ENCODE results near the gene GAB4.

The GAB4 gene

GRCh38 chr22:16975155-16975885 is 32.7 kb downstream of the GAB4 start:
- Histone ChIP-seq H3K4me3 (ENCODE audit: low read depth, low read length) (no peak overlapping the region), H3K9me3 (ENCODE audit: control insufficient read depth, insufficient read depth, low read depth, low read length) (no peaks in the 10 kb centered on the region), H3K4me1 (ENCODE audit: control insufficient read depth, insufficient read depth, low read length) (peaks cover 4% of the 10 kb centered on the region; the same call in 1 of the 2 replicates), H3K27ac (ENCODE audit: low read depth, low read length) (no peak overlapping the region), H3K27me3 (ENCODE audit: control insufficient read depth, insufficient read depth, low read length) (peaks cover 6% of the 10 kb centered on the region; the same call in 1 of the 2 replicates), H3K36me3 (ENCODE audit: control insufficient read depth, insufficient read depth, low read length) (no peaks in the 10 kb centered on the region), H3K9ac (ENCODE audit: low read length) (no peak overlapping the region)

- Histone ChIP-seq H3K9me3 (ENCODE audit: control insufficient read depth, insufficient read depth, low read depth, low read length) (no peaks in the 10 kb centered on the region), H3K4me1 (ENCODE audit: control insufficient read depth, insufficient read depth, low read length) (peaks cover 4% of the 10 kb centered on the region; the same call in 1 of the 2 replicates), H3K27me3 (ENCODE audit: control insufficient read depth, insufficient read depth, low read length) (peaks cover 8% of the 10 kb centered on the region; the same call in 1 of the 2 replicates), H3K36me3 (ENCODE audit: control insufficient read depth, insufficient read depth, low read length) (no peaks in the 10 kb centered on the region), H3K27ac (ENCODE audit: low read depth, low read length) (no peak overlapping the region), H3K4me3 (ENCODE audit: low read depth, low read length) (no peak overlapping the region), H3K9ac (ENCODE audit: low read length) (no peak overlapping the region)
Measured at GRCh38 chr22:16974298-16975084, 33.5 kb downstream of the GAB4 start.

- Histone ChIP-seq H3K27me3 (ENCODE audit: control insufficient read depth, insufficient read depth, low read length) (peaks cover 12% of the 10 kb centered on the region; the same call in 1 of the 2 replicates), H3K27ac (ENCODE audit: low read depth, low read length) (no peak overlapping the region), H3K4me1 (ENCODE audit: control insufficient read depth, insufficient read depth, low read length) (peaks cover 4% of the 10 kb centered on the region; the same call in 1 of the 2 replicates), H3K36me3 (ENCODE audit: control insufficient read depth, insufficient read depth, low read length) (no peaks in the 10 kb centered on the region), H3K4me3 (ENCODE audit: low read depth, low read length) (no peak overlapping the region), H3K9ac (ENCODE audit: low read length) (no peak overlapping the region), H3K9me3 (ENCODE audit: control insufficient read depth, insufficient read depth, low read depth, low read length) (no peaks in the 10 kb centered on the region)
Measured at GRCh38 chr22:16973591-16974297, 34.3 kb downstream of the GAB4 start.

- Histone ChIP-seq H3K27ac (ENCODE audit: low read depth, low read length) (no peak overlapping the region), H3K4me1 (ENCODE audit: control insufficient read depth, insufficient read depth, low read length) (peaks cover 4% of the 10 kb centered on the region; the same call in 1 of the 2 replicates), H3K9me3 (ENCODE audit: control insufficient read depth, insufficient read depth, low read depth, low read length) (no peaks in the 10 kb centered on the region), H3K9ac (ENCODE audit: low read length) (no peak overlapping the region), H3K27me3 (ENCODE audit: control insufficient read depth, insufficient read depth, low read length) (peaks cover 12% of the 10 kb centered on the region; the same call in 1 of the 2 replicates), H3K4me3 (ENCODE audit: low read depth, low read length) (no peak overlapping the region), H3K36me3 (ENCODE audit: control insufficient read depth, insufficient read depth, low read length) (no peaks in the 10 kb centered on the region)
Measured at GRCh38 chr22:16972311-16972710, 35.7 kb downstream of the GAB4 start.

- Histone ChIP-seq H3K27ac (ENCODE audit: low read depth, low read length) (no peak overlapping the region), H3K4me3 (ENCODE audit: low read depth, low read length) (no peak overlapping the region), H3K9ac (ENCODE audit: low read length) (no peak overlapping the region), H3K9me3 (ENCODE audit: control insufficient read depth, insufficient read depth, low read depth, low read length) (no peaks in the 10 kb centered on the region), H3K36me3 (ENCODE audit: control insufficient read depth, insufficient read depth, low read length) (no peaks in the 10 kb centered on the region), H3K4me1 (ENCODE audit: control insufficient read depth, insufficient read depth, low read length) (peaks cover 4% of the 10 kb centered on the region; the same call in 1 of the 2 replicates), H3K27me3 (ENCODE audit: control insufficient read depth, insufficient read depth, low read length) (peaks cover 14% of the 10 kb centered on the region; the same call in 1 of the 2 replicates)
Measured at GRCh38 chr22:16970446-16970845, 37.6 kb downstream of the GAB4 start.

- Histone ChIP-seq H3K27me3 (ENCODE audit: control insufficient read depth, insufficient read depth, low read length) (peaks cover 14% of the 10 kb centered on the region; the same call in 1 of the 2 replicates), H3K27ac (ENCODE audit: low read depth, low read length) (no peak overlapping the region), H3K9ac (ENCODE audit: low read length) (no peak overlapping the region), H3K4me1 (ENCODE audit: control insufficient read depth, insufficient read depth, low read length) (no peaks in the 10 kb centered on the region), H3K36me3 (ENCODE audit: control insufficient read depth, insufficient read depth, low read length) (no peaks in the 10 kb centered on the region), H3K4me3 (ENCODE audit: low read depth, low read length) (no peak overlapping the region), H3K9me3 (ENCODE audit: control insufficient read depth, insufficient read depth, low read depth, low read length) (no peaks in the 10 kb centered on the region)
Measured at GRCh38 chr22:16969508-16970327, 38.3 kb downstream of the GAB4 start.

- no peak overlapping the region for H3K9ac ChIP-seq (ENCODE audit: low read length)
- no peaks in the 10 kb centered on the region for H3K36me3 ChIP-seq (ENCODE audit: control insufficient read depth, insufficient read depth, low read length)
- no peak overlapping the region for H3K4me3 ChIP-seq (ENCODE audit: low read depth, low read length)
- H3K4me1 ChIP-seq (ENCODE audit: control insufficient read depth, insufficient read depth, low read length) = no peaks in the 10 kb centered on the region
- no peak overlapping the region for H3K27ac ChIP-seq (ENCODE audit: low read depth, low read length)
- peaks cover 14% of the 10 kb centered on the region; the same call in 1 of the 2 replicates for H3K27me3 ChIP-seq (ENCODE audit: control insufficient read depth, insufficient read depth, low read length)
- H3K9me3 ChIP-seq (ENCODE audit: control insufficient read depth, insufficient read depth, low read depth, low read length) = no peaks in the 10 kb centered on the region
Measured at GRCh38 chr22:16968218-16968595, 39.8 kb downstream of the GAB4 start.

GRCh38 chr22:16967453-16968217 is 40.4 kb downstream of the GAB4 start:
- no peaks in the 10 kb centered on the region for H3K36me3 ChIP-seq (ENCODE audit: control insufficient read depth, insufficient read depth, low read length)
- H3K27ac ChIP-seq (ENCODE audit: low read depth, low read length) = no peak overlapping the region
- no peak overlapping the region for H3K4me3 ChIP-seq (ENCODE audit: low read depth, low read length)
- no peaks in the 10 kb centered on the region for H3K4me1 ChIP-seq (ENCODE audit: control insufficient read depth, insufficient read depth, low read length)
- H3K27me3 ChIP-seq (ENCODE audit: control insufficient read depth, insufficient read depth, low read length) = peaks cover 14% of the 10 kb centered on the region; the same call in 1 of the 2 replicates
- H3K9ac ChIP-seq (ENCODE audit: low read length) = no peak overlapping the region
- no peaks in the 10 kb centered on the region for H3K9me3 ChIP-seq (ENCODE audit: control insufficient read depth, insufficient read depth, low read depth, low read length)

- Histone ChIP-seq H3K27ac (ENCODE audit: low read depth, low read length) (no peak overlapping the region), H3K27me3 (ENCODE audit: control insufficient read depth, insufficient read depth, low read length) (peaks cover 8% of the 10 kb centered on the region; the same call in 1 of the 2 replicates), H3K9ac (ENCODE audit: low read length) (no peak overlapping the region), H3K36me3 (ENCODE audit: control insufficient read depth, insufficient read depth, low read length) (no peaks in the 10 kb centered on the region), H3K9me3 (ENCODE audit: control insufficient read depth, insufficient read depth, low read depth, low read length) (no peaks in the 10 kb centered on the region), H3K4me1 (ENCODE audit: control insufficient read depth, insufficient read depth, low read length) (no peaks in the 10 kb centered on the region), H3K4me3 (ENCODE audit: low read depth, low read length) (no peak overlapping the region)
Measured at GRCh38 chr22:16966251-16966650, 41.8 kb downstream of the GAB4 start.

GRCh38 chr22:16965560-16965959 is 42.5 kb downstream of the GAB4 start:
- no peak overlapping the region for H3K27ac ChIP-seq (ENCODE audit: low read depth, low read length)
- H3K4me1 ChIP-seq (ENCODE audit: control insufficient read depth, insufficient read depth, low read length) = no peaks in the 10 kb centered on the region
- H3K27me3 ChIP-seq (ENCODE audit: control insufficient read depth, insufficient read depth, low read length) = peaks cover 8% of the 10 kb centered on the region; the same call in 1 of the 2 replicates
- H3K36me3 ChIP-seq (ENCODE audit: control insufficient read depth, insufficient read depth, low read length) = no peaks in the 10 kb centered on the region
- no peak overlapping the region for H3K4me3 ChIP-seq (ENCODE audit: low read depth, low read length)
- no peak overlapping the region for H3K9ac ChIP-seq (ENCODE audit: low read length)
- H3K9me3 ChIP-seq (ENCODE audit: control insufficient read depth, insufficient read depth, low read depth, low read length) = no peaks in the 10 kb centered on the region
